Activated T-cell treated with anti-CD3 and anti-CD28 coated beads, Interleukin-2, amount 50 U/mL, for 4 hours (primary cell): ENCODE results near the gene RHBDD1. TPM values are rescaled to one million over a fixed set of nuclear protein-coding genes. Genes with fewer than 3 reads are reported as not detected.

Source experiments
- ATAC-seq, 2 donors: fragments of 200-7000 bp; cut with Tn5 transposase; one replicate each; pipeline ENCODE4 v1.10.0; 2021
- DNase-seq: peaks from one replicate; pipeline ENCODE4 v3.0.0-alpha.2; 2020
- H3K27me3 Mint-ChIP-seq: one replicate; pipeline ENCODE4 v1.8.0; 2021; ENCODE audit warnings: low read depth, mixed read lengths
- H3K36me3 Mint-ChIP-seq: one replicate; pipeline ENCODE4 v1.8.0; 2022; ENCODE audit warnings: mixed read lengths; ENCODE audit not compliant: insufficient read depth
- H3K4me1 Mint-ChIP-seq: one replicate; pipeline ENCODE4 v1.8.0; 2021; ENCODE audit warnings: low read depth, mixed read lengths
- H3K4me3 Mint-ChIP-seq: one replicate; pipeline ENCODE4 v1.8.0; 2021; ENCODE audit warnings: mild to moderate bottlenecking, moderate library complexity, mixed read lengths
- H3K9me3 Mint-ChIP-seq: one replicate; pipeline ENCODE4 v1.8.0; 2021; ENCODE audit warnings: mixed read lengths
- total RNA-seq, 3 donors: library from RNA; stranded (reverse); gene quantifications; one replicate each; pipeline ENCODE4 v1.2.1, GENCODE V29; 2021

Gene RHBDD1
- total RNA-seq, 3 donors from 2014 or later, result 37.9 to 40.0 (median 38.7) TPM

GRCh38 chr2:226847090-226847489 lies 11.2 kb downstream of the RHBDD1 start:
- no peaks in the 10 kb centered on the region for H3K27me3 Mint-ChIP-seq
- peaks cover 17% of the 10 kb centered on the region for H3K36me3 Mint-ChIP-seq
- ATAC-seq (no peak), DNase-seq (no peak)
- no peak overlapping the region for H3K4me3 Mint-ChIP-seq
- peaks cover 31% of the 10 kb centered on the region for H3K4me1 Mint-ChIP-seq
- H3K9me3 Mint-ChIP-seq, result no peaks in the 10 kb centered on the region

GRCh38 chr2:226847511-226847910 lies 11.7 kb downstream of the RHBDD1 start:
- Mint-ChIP-seq H3K4me1 (peaks cover 28% of the 10 kb centered on the region), H3K36me3 (peaks cover 12% of the 10 kb centered on the region), H3K9me3 (no peaks in the 10 kb centered on the region), H3K4me3 (no peak overlapping the region), H3K27me3 (no peaks in the 10 kb centered on the region)
- no peak for DNase-seq
- ATAC-seq, result no peak

- Mint-ChIP-seq H3K36me3 (peaks cover 5% of the 10 kb centered on the region), H3K4me3 (no peak overlapping the region), H3K27me3 (no peaks in the 10 kb centered on the region), H3K9me3 (no peaks in the 10 kb centered on the region), H3K4me1 (peaks cover 10% of the 10 kb centered on the region)
- DNase-seq, result no peak
- no peak for ATAC-seq
Observed at GRCh38 chr2:226849349-226849748, 13.5 kb downstream of the RHBDD1 start.

GRCh38 chr2:226850024-226850423 lies 14.2 kb downstream of the RHBDD1 start:
- ATAC-seq, result no peak
- Mint-ChIP-seq H3K36me3 (peaks cover 8% of the 10 kb centered on the region), H3K27me3 (no peaks in the 10 kb centered on the region), H3K9me3 (no peaks in the 10 kb centered on the region), H3K4me3 (no peak overlapping the region), H3K4me1 (peaks cover 7% of the 10 kb centered on the region)
- no peak for DNase-seq

GRCh38 chr2:226855787-226856186 lies 19.9 kb downstream of the RHBDD1 start:
- no peaks in the 10 kb centered on the region for H3K9me3 Mint-ChIP-seq
- peaks cover 11% of the 10 kb centered on the region for H3K4me1 Mint-ChIP-seq
- no peak for DNase-seq
- ATAC-seq, result no peak
- peaks cover 7% of the 10 kb centered on the region for H3K36me3 Mint-ChIP-seq
- H3K4me3 Mint-ChIP-seq, result no peak overlapping the region
- no peaks in the 10 kb centered on the region for H3K27me3 Mint-ChIP-seq

GRCh38 chr2:226860087-226860486 lies 24.2 kb downstream of the RHBDD1 start:
- Mint-ChIP-seq H3K4me3 (no peak overlapping the region), H3K27me3 (no peaks in the 10 kb centered on the region), H3K9me3 (no peaks in the 10 kb centered on the region), H3K4me1 (peaks cover 27% of the 10 kb centered on the region), H3K36me3 (peaks cover 19% of the 10 kb centered on the region)
- no peak for DNase-seq
- ATAC-seq, result no peak

GRCh38 chr2:226862623-226863022 lies 26.8 kb downstream of the RHBDD1 start:
- ATAC-seq (no peak), DNase-seq (no peak)
- Mint-ChIP-seq H3K4me3 (no peak overlapping the region), H3K4me1 (peaks cover 25% of the 10 kb centered on the region), H3K36me3 (peaks cover 31% of the 10 kb centered on the region), H3K9me3 (no peaks in the 10 kb centered on the region), H3K27me3 (no peaks in the 10 kb centered on the region)

GRCh38 chr2:226865273-226865672 lies 29.4 kb downstream of the RHBDD1 start:
- no peak for ATAC-seq
- peaks cover 49% of the 10 kb centered on the region for H3K36me3 Mint-ChIP-seq
- DNase-seq, result no peak
- no peak overlapping the region for H3K4me3 Mint-ChIP-seq
- peaks cover 20% of the 10 kb centered on the region for H3K4me1 Mint-ChIP-seq
- H3K27me3 Mint-ChIP-seq, result no peaks in the 10 kb centered on the region
- H3K9me3 Mint-ChIP-seq, result no peaks in the 10 kb centered on the region

GRCh38 chr2:226865710-226866109 lies 29.9 kb downstream of the RHBDD1 start:
- DNase-seq (no peak), ATAC-seq (no peak)
- Mint-ChIP-seq H3K9me3 (no peaks in the 10 kb centered on the region), H3K36me3 (peaks cover 53% of the 10 kb centered on the region), H3K27me3 (no peaks in the 10 kb centered on the region), H3K4me1 (peaks cover 20% of the 10 kb centered on the region), H3K4me3 (no peak overlapping the region)

GRCh38 chr2:226868331-226869162 lies 32.7 kb downstream of the RHBDD1 start:
- H3K9me3 Mint-ChIP-seq, result no peaks in the 10 kb centered on the region
- DNase-seq, result no peak
- ATAC-seq, result no peak
- peaks cover 14% of the 10 kb centered on the region for H3K4me1 Mint-ChIP-seq
- peaks cover 58% of the 10 kb centered on the region for H3K36me3 Mint-ChIP-seq
- H3K27me3 Mint-ChIP-seq, result no peaks in the 10 kb centered on the region
- no peak overlapping the region for H3K4me3 Mint-ChIP-seq

GRCh38 chr2:226869371-226869770 lies 33.5 kb downstream of the RHBDD1 start:
- DNase-seq (no peak), ATAC-seq (no peak)
- Mint-ChIP-seq H3K27me3 (no peaks in the 10 kb centered on the region), H3K9me3 (no peaks in the 10 kb centered on the region), H3K4me3 (no peak overlapping the region), H3K36me3 (peaks cover 56% of the 10 kb centered on the region), H3K4me1 (peaks cover 22% of the 10 kb centered on the region)

- DNase-seq, result no peak
- H3K4me1 Mint-ChIP-seq, result peaks cover 34% of the 10 kb centered on the region
- peaks cover 59% of the 10 kb centered on the region for H3K36me3 Mint-ChIP-seq
- no peaks in the 10 kb centered on the region for H3K9me3 Mint-ChIP-seq
- ATAC-seq, result peak; percentile 36 to 39
- H3K27me3 Mint-ChIP-seq, result no peaks in the 10 kb centered on the region
- no peak overlapping the region for H3K4me3 Mint-ChIP-seq
Observed at GRCh38 chr2:226873051-226873620, 37.3 kb downstream of the RHBDD1 start.

- Mint-ChIP-seq H3K27me3 (no peaks in the 10 kb centered on the region), H3K36me3 (peaks cover 57% of the 10 kb centered on the region), H3K4me1 (peaks cover 33% of the 10 kb centered on the region), H3K9me3 (no peaks in the 10 kb centered on the region), H3K4me3 (no peak overlapping the region)
- DNase-seq (no peak), ATAC-seq (peak; percentile 85 to 91)
Observed at GRCh38 chr2:226873826-226874225, 38.0 kb downstream of the RHBDD1 start.

- Mint-ChIP-seq H3K4me1 (peaks cover 33% of the 10 kb centered on the region), H3K4me3 (no peak overlapping the region), H3K27me3 (no peaks in the 10 kb centered on the region), H3K36me3 (peaks cover 52% of the 10 kb centered on the region), H3K9me3 (no peaks in the 10 kb centered on the region)
- DNase-seq, result no peak
- no peak for ATAC-seq
Observed at GRCh38 chr2:226874749-226875148, 38.9 kb downstream of the RHBDD1 start.
